Bronchial epithelial cell (primary cell): ENCODE measurements around the gene DSCAML1. TPM values are rescaled to one million over a fixed set of nuclear protein-coding genes. Genes with fewer than 3 reads are reported as not detected.

Experiments
- DNase-seq: peaks from one replicate; pipeline ENCODE4 v3.0.0-alpha.2; 2010; ENCODE audit warnings: low read depth
- FAIRE-seq: peaks from 2 replicates; lab custom pipeline; 2011; peaks lifted over from hg19 to GRCh38; lab: Jason Lieb, UNC
- H3K27me3 ChIP-seq: 2 replicates; pipeline ENCODE4 v1.5.1; 2011; ENCODE audit warnings: low read length; ENCODE audit not compliant: control insufficient read depth, insufficient read depth
- H3K36me3 ChIP-seq: 2 replicates; pipeline ENCODE4 v1.5.1; 2011; ENCODE audit warnings: low read length; ENCODE audit not compliant: control insufficient read depth, insufficient read depth
- H3K4me3 ChIP-seq: 2 replicates; pipeline ENCODE4 v1.5.1; 2011; ENCODE audit warnings: mild to moderate bottlenecking, low read depth, low read length, control low read depth
- CTCF ChIP-seq: IDR thresholded peaks from 2 replicates; pipeline ENCODE4 v1.5.1; 2011; ENCODE audit warnings: mild to moderate bottlenecking, moderate library complexity, low read length, control low read depth, inconsistent platforms; ENCODE audit not compliant: insufficient read depth, severe bottlenecking
- total RNA-seq: library from RNA; depleted of rRNA; stranded (reverse); fragments of >200 nt; gene quantifications from 2 replicates; pipeline ENCODE4 v1.2.1, GENCODE V29; 2014

The DSCAML1 gene
- total RNA-seq, 1 donor from 2014 or later: under 0.01 TPM

GRCh38 chr11:117579161-117579560 is 217.9 kb downstream of the DSCAML1 start:
- Histone ChIP-seq H3K36me3 (no peaks in the 10 kb centered on the region), H3K27me3 (peaks cover 3% of the 10 kb centered on the region), H3K4me3 (no peak overlapping the region)
- FAIRE-seq: no peak
- TF ChIP-seq CTCF: no peak
- no peak for DNase-seq

DNA sequence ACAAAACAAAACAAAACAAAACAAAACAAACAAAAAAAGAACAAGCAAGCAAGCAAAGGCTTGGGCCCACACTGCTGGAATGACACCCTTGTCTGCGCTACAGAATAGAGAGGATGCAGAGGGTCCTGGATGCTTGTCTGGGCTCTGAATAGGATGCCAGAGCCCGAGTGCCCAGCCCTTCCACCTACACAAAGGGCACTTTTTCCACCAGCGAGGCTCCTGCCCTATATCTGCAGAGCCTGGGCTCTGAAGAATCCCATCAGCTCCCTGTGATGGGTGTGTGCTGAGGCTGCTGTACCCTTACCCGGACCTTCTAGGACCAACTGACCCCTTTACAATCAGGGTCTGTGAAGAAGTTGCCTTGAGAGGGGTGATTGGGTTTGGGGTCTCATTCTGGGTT is 221.2 kb downstream of the DSCAML1 start:
- DNase-seq (no peak), FAIRE-seq (no peak)
- Histone ChIP-seq H3K4me3 (no peak overlapping the region), H3K36me3 (no peaks in the 10 kb centered on the region), H3K27me3 (peaks cover 3% of the 10 kb centered on the region)
- no peak for TF ChIP-seq CTCF

DNA sequence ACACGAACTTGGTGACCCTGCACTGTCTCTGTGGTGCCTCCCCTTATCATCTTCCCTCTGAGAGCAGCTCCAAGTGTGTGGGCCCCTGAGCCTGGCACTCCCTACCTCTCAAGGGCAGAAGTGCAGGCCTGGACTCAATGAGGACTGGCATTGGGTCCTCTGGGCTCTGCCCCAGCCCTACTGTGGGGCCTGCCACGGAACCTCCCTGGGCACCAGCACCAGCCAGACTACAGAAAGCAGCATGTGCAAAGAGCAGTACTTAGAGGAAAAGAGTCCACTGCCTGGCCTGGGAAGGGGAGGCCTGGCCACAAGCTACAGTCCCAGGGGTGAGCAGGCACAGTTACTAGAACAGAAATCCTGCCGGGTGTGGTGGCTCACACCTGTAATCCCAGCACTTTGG is 222.5 kb downstream of the DSCAML1 start:
- FAIRE-seq: no peak
- TF ChIP-seq CTCF: no peak
- no peaks in the 10 kb centered on the region for H3K36me3 ChIP-seq
- no peaks in the 10 kb centered on the region for H3K27me3 ChIP-seq
- no peak overlapping the region for H3K4me3 ChIP-seq
- no peak for DNase-seq

DNA sequence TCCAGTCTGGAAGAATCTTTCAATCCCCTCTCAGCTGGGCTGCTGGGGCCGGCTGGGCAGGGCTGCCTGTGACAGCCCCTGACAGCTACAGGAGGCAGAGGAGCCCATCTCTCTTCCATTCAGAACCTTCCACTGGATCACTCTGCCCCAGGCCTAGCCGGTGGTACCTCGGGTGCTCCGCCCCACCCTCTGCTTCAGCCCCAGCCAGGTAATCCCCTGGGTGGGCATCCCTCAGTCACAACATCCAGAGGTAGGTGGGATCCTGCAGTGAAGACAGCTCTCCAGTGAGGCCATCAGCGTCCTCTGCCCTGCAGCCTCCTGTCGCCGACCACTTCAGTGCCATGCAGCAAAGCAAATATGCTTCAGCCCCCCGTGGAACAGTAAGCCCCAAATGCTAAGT is 223.7 kb downstream of the DSCAML1 start:
- H3K4me3 ChIP-seq: no peak overlapping the region
- TF ChIP-seq CTCF: no peak
- no peak for FAIRE-seq
- no peak for DNase-seq
- no peaks in the 10 kb centered on the region for H3K36me3 ChIP-seq
- no peaks in the 10 kb centered on the region for H3K27me3 ChIP-seq

DNA sequence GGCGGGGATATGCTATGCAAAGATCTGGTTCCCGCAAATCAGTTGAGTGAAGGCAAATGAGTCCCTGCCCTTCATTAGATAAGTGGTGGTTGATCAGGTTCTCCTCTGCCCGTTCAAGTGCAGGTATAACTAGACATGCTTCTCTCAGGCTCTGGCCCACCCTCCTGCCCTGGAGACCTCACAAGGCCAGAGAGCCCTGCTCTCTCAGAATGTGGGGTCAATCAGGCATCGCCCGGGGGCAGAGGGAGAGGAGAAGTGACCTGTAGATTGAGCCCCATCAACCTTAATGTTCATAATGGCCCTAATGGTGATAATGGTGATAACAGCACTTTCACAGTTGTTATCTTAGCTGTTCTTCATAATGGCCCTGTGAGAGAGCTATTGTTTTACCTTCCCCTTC is 224.3 kb downstream of the DSCAML1 start:
- no peak for FAIRE-seq
- DNase-seq: no peak
- Histone ChIP-seq H3K4me3 (no peak overlapping the region), H3K27me3 (no peaks in the 10 kb centered on the region), H3K36me3 (no peaks in the 10 kb centered on the region)
- TF ChIP-seq CTCF: no peak

GRCh38 chr11:117572129-117572528 is 224.9 kb downstream of the DSCAML1 start:
- H3K36me3 ChIP-seq: no peaks in the 10 kb centered on the region
- H3K27me3 ChIP-seq: no peaks in the 10 kb centered on the region
- no peak for TF ChIP-seq CTCF
- DNase-seq (no peak), FAIRE-seq (no peak)
- no peak overlapping the region for H3K4me3 ChIP-seq
